Activated B cell treated with CpG ODN at 0.5 μM for 24 hours (primary cell): ENCODE data around the gene SPTBN5. TPM values are rescaled to one million over a fixed set of nuclear protein-coding genes. Genes with fewer than 3 reads are reported as not detected.

Source experiments
- ATAC-seq: fragments of 200-7000 bp; cut with Tn5 transposase; one replicate; pipeline ENCODE4 v1.10.0; 2021; ENCODE audit warnings: low read depth, mild to moderate bottlenecking, moderate library complexity
- CTCF ChIA-PET: fragments of 350-600 bp; sonication (Branson Sonifier 250); formaldehyde crosslinking; loops from one replicate; lab custom pipeline; 2021; ENCODE audit warnings: antibody characterized with exemption; lab: Charles Lee
- POLR2A ChIA-PET: fragments of 350-600 bp; sonication (Branson Sonifier 250); formaldehyde crosslinking; loops from one replicate; lab custom pipeline; 2021; ENCODE audit warnings: antibody characterized with exemption; lab: Charles Lee
- DNase-seq: peaks from one replicate; pipeline ENCODE4 v3.0.0; 2022
- H3K27ac Mint-ChIP-seq: one replicate; pipeline ENCODE4 v1.8.0; 2020; ENCODE audit warnings: mixed read lengths
- H3K27me3 Mint-ChIP-seq: one replicate; pipeline ENCODE4 v1.8.0; 2021; ENCODE audit warnings: mixed read lengths
- H3K36me3 Mint-ChIP-seq: one replicate; pipeline ENCODE4 v1.8.0; 2021; ENCODE audit warnings: low read depth, mixed read lengths
- H3K4me1 Mint-ChIP-seq: one replicate; pipeline ENCODE4 v1.8.0; 2021; ENCODE audit warnings: mixed read lengths
- H3K4me3 Mint-ChIP-seq: one replicate; pipeline ENCODE4 v1.8.0; 2020; ENCODE audit warnings: mild to moderate bottlenecking, mixed read lengths
- H3K9me3 Mint-ChIP-seq: one replicate; pipeline ENCODE4 v1.8.0; 2020; ENCODE audit warnings: mixed read lengths
- intact Hi-C: fragments of 100-400 bp; cut with micrococcal nuclease; formaldehyde crosslinking; loops from one replicate; pipeline ENCODE4 v1.15.1; 2024
- total RNA-seq: library from RNA; stranded (reverse); gene quantifications from 2 replicates; pipeline ENCODE4 v1.2.3, GENCODE V29; 2022
- TF ChIP-seq, protein P1 (sequence below): fragments of 200-600 bp; IDR thresholded peaks from one replicate; pipeline ENCODE4 v1.8.0; 2022; ENCODE audit warnings: antibody characterized with exemption, mild to moderate bottlenecking

SPTBN5 gene
- total RNA-seq, 1 donor from 2014 or later, result 1.1 TPM

DNA sequence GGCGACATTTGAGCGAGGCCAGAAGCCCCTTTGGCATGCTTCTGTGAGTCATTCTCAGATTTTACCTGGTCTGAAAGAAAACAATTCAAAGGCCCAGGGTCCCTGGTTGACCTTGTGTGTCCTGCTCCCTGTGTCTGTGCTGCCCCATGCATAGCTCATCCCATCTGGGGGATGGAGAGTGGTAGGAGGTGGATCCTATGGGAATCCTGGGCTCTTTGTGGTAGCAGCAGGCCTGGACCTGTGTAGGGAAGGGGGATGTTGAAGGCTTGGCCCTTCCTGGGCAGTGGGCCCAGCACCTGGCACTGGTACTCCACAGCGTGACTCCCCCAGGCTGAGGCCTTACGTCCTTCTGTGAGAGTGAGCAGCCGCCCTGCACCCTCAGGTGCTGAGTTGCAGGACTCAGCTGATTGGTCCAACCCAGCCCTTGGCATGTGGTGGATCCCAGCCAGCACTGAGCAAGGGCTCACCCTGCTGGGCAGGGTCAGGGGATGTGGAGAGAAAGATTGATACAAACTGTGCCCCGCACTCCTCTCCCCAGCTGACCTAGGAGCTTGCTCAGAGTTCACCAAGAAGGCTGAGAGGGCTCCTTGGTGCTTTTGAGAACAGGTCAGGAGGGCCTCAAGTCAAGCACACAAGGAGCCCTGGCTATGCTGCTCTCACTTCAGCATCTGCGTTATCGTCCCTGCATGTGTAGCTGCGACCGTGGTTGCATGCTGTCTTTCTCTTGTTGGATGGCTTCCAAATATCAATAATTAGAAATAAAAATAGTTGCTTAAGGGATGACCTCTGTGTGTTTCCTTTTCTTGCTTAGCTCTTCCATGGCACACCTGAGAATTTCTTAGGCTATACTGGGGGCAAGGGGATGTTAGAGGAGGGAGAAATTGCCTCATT is 87.3 kb downstream of the SPTBN5 start:
- Mint-ChIP-seq H3K27ac (no peak overlapping the region), H3K36me3 (peaks cover 13% of the 10 kb centered on the region), H3K4me3 (no peak overlapping the region), H3K27me3 (no peaks in the 10 kb centered on the region), H3K9me3 (no peaks in the 10 kb centered on the region), H3K4me1 (peaks cover 10% of the 10 kb centered on the region)
- TF ChIP-seq, protein P1, sequence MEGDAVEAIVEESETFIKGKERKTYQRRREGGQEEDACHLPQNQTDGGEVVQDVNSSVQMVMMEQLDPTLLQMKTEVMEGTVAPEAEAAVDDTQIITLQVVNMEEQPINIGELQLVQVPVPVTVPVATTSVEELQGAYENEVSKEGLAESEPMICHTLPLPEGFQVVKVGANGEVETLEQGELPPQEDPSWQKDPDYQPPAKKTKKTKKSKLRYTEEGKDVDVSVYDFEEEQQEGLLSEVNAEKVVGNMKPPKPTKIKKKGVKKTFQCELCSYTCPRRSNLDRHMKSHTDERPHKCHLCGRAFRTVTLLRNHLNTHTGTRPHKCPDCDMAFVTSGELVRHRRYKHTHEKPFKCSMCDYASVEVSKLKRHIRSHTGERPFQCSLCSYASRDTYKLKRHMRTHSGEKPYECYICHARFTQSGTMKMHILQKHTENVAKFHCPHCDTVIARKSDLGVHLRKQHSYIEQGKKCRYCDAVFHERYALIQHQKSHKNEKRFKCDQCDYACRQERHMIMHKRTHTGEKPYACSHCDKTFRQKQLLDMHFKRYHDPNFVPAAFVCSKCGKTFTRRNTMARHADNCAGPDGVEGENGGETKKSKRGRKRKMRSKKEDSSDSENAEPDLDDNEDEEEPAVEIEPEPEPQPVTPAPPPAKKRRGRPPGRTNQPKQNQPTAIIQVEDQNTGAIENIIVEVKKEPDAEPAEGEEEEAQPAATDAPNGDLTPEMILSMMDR, result no peak
- CTCF ChIA-PET, result interaction anchor here (2.5 kb wide), 1 partner anchor 34 kb away, joined by 17 read pairs; the partner anchor contains the start of gene MAPKBP1
- ATAC-seq (no peak), DNase-seq (no peak)
- intact Hi-C loops, result no loop called here
- POLR2A ChIA-PET, result no interaction called here

DNA sequence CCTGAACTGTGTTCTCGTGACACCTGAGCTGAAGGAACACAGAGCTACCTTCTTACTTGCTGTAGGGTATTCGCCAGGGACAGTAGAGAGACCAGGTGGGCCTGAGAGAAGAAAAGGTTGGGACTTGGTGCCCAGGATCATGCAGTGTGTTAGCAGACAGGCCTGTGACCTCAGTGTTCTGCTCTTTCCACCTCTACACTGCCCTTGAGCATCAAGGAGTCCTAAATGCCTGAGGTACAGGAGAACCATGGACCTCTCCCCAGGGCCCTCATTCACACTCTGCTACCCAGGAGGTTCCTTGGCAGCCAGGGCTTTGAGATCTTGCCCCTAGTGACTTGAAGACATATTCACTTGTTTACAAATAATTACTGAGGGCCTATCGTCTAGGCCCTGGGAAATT is 88.1 kb downstream of the SPTBN5 start:
- DNase-seq (no peak), ATAC-seq (no peak)
- Mint-ChIP-seq H3K36me3 (peaks cover 20% of the 10 kb centered on the region), H3K9me3 (no peaks in the 10 kb centered on the region), H3K27ac (no peak overlapping the region), H3K4me1 (peaks cover 6% of the 10 kb centered on the region), H3K4me3 (no peak overlapping the region), H3K27me3 (no peaks in the 10 kb centered on the region)
- CTCF ChIA-PET, result interaction anchor here (1.2 to 2.5 kb wide), 2 partner anchors 32 to 33 kb away, joined by 6 to 17 read pairs; partner anchors contain the start of gene MAPKBP1
- POLR2A ChIA-PET, result no interaction called here
- intact Hi-C loops, result no loop called here
- TF ChIP-seq, protein P1, result no peak

DNA sequence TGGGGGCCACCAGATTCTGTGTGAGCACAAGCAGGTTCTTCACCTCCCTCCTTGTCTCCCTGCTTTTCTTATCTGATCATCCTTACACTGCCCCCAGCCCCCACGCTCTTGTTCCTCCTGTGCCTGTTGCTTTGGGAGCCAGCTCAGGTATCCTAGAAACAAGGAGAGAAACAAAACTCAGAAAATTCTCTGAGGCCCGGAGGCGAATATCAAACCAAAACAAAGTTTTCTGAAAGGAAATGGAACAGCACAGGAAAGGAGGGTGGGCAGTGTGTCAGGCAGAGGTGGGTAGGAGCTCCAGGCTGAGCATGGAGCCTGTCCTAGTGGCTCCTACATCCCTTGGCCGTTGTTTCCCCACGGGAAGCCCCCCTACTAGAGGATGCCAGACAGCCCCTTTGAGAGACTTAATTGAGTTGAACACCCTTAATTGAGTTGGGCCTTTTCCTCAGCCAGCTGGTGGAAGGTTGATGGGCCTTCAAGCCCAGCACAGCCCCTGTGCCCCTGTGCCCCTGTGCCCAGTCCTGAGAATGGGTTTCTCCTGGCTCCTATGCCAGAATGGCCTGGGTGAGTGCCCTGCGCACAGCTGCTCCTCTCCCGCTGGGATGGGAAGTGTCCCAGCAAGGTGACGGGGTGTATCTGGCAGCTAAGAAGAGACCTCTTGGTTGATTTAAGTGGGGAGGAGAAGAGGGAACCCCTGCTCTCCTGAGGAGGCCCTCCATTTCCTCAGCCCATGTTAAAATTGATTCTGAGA is 88.8 kb downstream of the SPTBN5 start:
- H3K4me3 Mint-ChIP-seq, result no peak overlapping the region
- peaks cover 5% of the 10 kb centered on the region for H3K4me1 Mint-ChIP-seq
- POLR2A ChIA-PET, result no interaction called here
- DNase-seq, result no peak
- H3K9me3 Mint-ChIP-seq, result no peaks in the 10 kb centered on the region
- no peak overlapping the region for H3K27ac Mint-ChIP-seq
- H3K27me3 Mint-ChIP-seq, result no peaks in the 10 kb centered on the region
- peaks cover 25% of the 10 kb centered on the region for H3K36me3 Mint-ChIP-seq
- CTCF ChIA-PET, result interaction anchor here (1.2 kb wide), 1 partner anchor 31 kb away, joined by 6 read pairs; the partner anchor contains the start of gene MAPKBP1
- TF ChIP-seq, protein P1, result no peak
- no peak for ATAC-seq
- intact Hi-C loops, result no loop called here

DNA sequence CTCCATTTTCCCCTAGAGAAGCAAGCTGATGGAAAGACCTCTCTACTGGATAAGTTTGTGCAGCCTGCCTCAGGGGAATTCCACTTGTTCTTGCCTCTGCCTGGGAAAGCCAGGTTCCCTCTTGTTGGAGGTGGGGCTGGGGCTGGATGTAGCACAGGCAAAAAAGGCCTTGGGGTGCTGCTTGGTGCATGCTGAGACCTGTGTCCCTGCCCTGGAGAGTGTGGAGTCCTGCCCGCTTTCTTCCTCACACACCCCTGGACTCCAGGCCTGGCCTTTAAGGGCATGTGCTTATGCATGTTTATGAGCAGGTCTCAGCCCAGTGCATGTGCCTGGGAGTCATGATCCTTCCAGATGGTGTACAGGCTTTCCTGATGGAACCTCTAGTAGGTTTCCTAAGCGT is 89.5 kb downstream of the SPTBN5 start:
- POLR2A ChIA-PET, result no interaction called here
- DNase-seq (no peak), ATAC-seq (no peak)
- peaks cover 8% of the 10 kb centered on the region for H3K4me1 Mint-ChIP-seq
- TF ChIP-seq, protein P1, result no peak
- no peak overlapping the region for H3K27ac Mint-ChIP-seq
- no peak overlapping the region for H3K4me3 Mint-ChIP-seq
- H3K36me3 Mint-ChIP-seq, result peaks cover 32% of the 10 kb centered on the region
- no peaks in the 10 kb centered on the region for H3K9me3 Mint-ChIP-seq
- H3K27me3 Mint-ChIP-seq, result no peaks in the 10 kb centered on the region
- intact Hi-C loops, result no loop called here
- CTCF ChIA-PET, result interaction anchor here (1.2 kb wide), 1 partner anchor 31 kb away, joined by 6 read pairs; the partner anchor contains the start of gene MAPKBP1
